Measurements from ENCODE around the gene ERMN. TPM values are rescaled to one million over a fixed set of nuclear protein-coding genes. Genes with fewer than 3 reads are reported as not detected.

The ERMN gene
- total RNA-seq, 1 donor from 2014 or later = 0.14 TPM

GRCh38 chr2:157296490-157296889, 29.1 kb downstream of the ERMN start:
- no peaks in the 10 kb centered on the region for H3K4me1 ChIP-seq (ENCODE audit: insufficient read depth, low read length)
- Mint-ChIP-seq H3K27me3 (ENCODE audit: low read depth, unreplicated experiment) (peaks cover 6% of the 10 kb centered on the region), H3K4me1 (ENCODE audit: low read depth, unreplicated experiment) (no peaks in the 10 kb centered on the region), H3K27ac (ENCODE audit: unreplicated experiment) (no peak overlapping the region), H3K4me3 (ENCODE audit: unreplicated experiment) (no peak overlapping the region), H3K36me3 (ENCODE audit: low read depth, unreplicated experiment) (no peaks in the 10 kb centered on the region), H3K9me3 (ENCODE audit: unreplicated experiment) (no peaks in the 10 kb centered on the region)
- no peak overlapping the region for H3K27ac ChIP-seq (ENCODE audit: low read depth, low read length)
- TF ChIP-seq EZH2 (IDR thresholded peaks at IDR 0.05; ENCODE audit: insufficient read depth, low read length) (no peak), CTCF (IDR thresholded peaks at IDR 0.05; ENCODE audit: insufficient read depth, low read depth, low read length) (no peak)
- no peak overlapping the region for H2AFZ ChIP-seq (ENCODE audit: low read depth, low read length)
- DNase-seq (ENCODE audit: low read depth) (no peak), FAIRE-seq (no peak)
- no peak overlapping the region for H3K4me2 ChIP-seq (ENCODE audit: low read length)
- no peaks in the 10 kb centered on the region for H3K9me3 ChIP-seq (ENCODE audit: insufficient read depth, low read depth, low read length)
- no peaks in the 10 kb centered on the region for H3K27me3 ChIP-seq (ENCODE audit: insufficient read depth, low read length)
- no peaks in the 10 kb centered on the region for H3K36me3 ChIP-seq (ENCODE audit: insufficient read depth, low read length)
- H3K9ac ChIP-seq (ENCODE audit: low read length) = no peak overlapping the region
- H3K4me3 ChIP-seq (ENCODE audit: insufficient read depth, low read depth, low read length) = no peak overlapping the region
- no peaks in the 10 kb centered on the region for H3K79me2 ChIP-seq (ENCODE audit: insufficient read depth, low read length)
- no peaks in the 10 kb centered on the region for H4K20me1 ChIP-seq (ENCODE audit: insufficient read depth, low read length)

DNA sequence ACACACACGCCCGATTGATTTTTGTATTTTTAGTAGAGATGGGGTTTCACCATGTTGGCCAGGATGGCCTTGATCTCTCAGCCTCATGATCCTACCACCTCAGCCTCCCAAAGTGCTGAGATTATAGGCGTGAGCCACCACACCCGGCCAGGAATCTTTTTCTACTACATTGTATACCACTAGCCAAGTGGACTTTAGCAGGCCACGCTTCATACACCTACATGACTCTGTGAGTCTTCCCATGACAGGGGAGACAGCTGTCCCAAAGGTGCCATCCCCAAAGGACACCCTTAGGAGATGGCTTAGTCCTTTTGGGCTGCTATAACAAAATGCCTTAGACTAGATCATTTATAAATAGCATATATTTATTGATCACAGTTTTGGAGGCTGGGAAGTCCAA, 32.8 kb downstream of the ERMN start:
- Histone ChIP-seq H3K27ac (ENCODE audit: low read depth, low read length) (no peak overlapping the region), H3K9me3 (ENCODE audit: insufficient read depth, low read depth, low read length) (no peaks in the 10 kb centered on the region), H3K9ac (ENCODE audit: low read length) (no peak overlapping the region), H3K79me2 (ENCODE audit: insufficient read depth, low read length) (no peaks in the 10 kb centered on the region), H3K27me3 (ENCODE audit: insufficient read depth, low read length) (no peaks in the 10 kb centered on the region), H3K4me3 (ENCODE audit: insufficient read depth, low read depth, low read length) (no peak overlapping the region), H3K4me2 (ENCODE audit: low read length) (no peak overlapping the region), H3K36me3 (ENCODE audit: insufficient read depth, low read length) (no peaks in the 10 kb centered on the region), H3K4me1 (ENCODE audit: insufficient read depth, low read length) (no peaks in the 10 kb centered on the region), H4K20me1 (ENCODE audit: insufficient read depth, low read length) (no peaks in the 10 kb centered on the region), H2AFZ (ENCODE audit: low read depth, low read length) (no peak overlapping the region)
- DNase-seq (ENCODE audit: low read depth) (no peak), FAIRE-seq (no peak)
- H3K27me3 Mint-ChIP-seq (ENCODE audit: low read depth, unreplicated experiment) = peaks cover 1% of the 10 kb centered on the region
- no peak overlapping the region for H3K4me3 Mint-ChIP-seq (ENCODE audit: unreplicated experiment)
- H3K4me1 Mint-ChIP-seq (ENCODE audit: low read depth, unreplicated experiment) = no peaks in the 10 kb centered on the region
- TF ChIP-seq EZH2 (IDR thresholded peaks at IDR 0.05; ENCODE audit: insufficient read depth, low read length) (no peak), CTCF (IDR thresholded peaks at IDR 0.05; ENCODE audit: insufficient read depth, low read depth, low read length) (no peak)
- no peak overlapping the region for H3K27ac Mint-ChIP-seq (ENCODE audit: unreplicated experiment)
- no peaks in the 10 kb centered on the region for H3K36me3 Mint-ChIP-seq (ENCODE audit: low read depth, unreplicated experiment)
- no peaks in the 10 kb centered on the region for H3K9me3 Mint-ChIP-seq (ENCODE audit: unreplicated experiment)

DNA sequence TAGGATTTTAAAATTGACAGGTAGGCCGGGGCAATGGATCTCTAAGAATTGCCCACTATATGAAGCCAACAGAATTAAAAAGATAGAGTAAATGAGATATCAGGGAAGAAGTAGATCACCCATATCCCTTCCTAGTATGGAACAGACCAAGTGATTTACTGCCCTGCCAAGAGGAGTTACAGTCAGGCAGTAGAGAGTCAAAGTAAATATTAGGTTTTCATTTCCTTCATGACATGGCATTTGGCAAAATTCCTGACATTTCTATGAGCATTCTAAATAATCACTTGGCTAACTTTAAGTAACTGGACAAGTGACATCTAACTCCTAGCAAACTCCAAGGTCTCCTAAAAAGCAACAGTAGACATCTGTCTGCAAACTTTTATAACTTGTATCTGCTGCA, 34.6 kb downstream of the ERMN start:
- Histone ChIP-seq H3K4me2 (ENCODE audit: low read length) (no peak overlapping the region), H2AFZ (ENCODE audit: low read depth, low read length) (no peak overlapping the region), H4K20me1 (ENCODE audit: insufficient read depth, low read length) (no peaks in the 10 kb centered on the region), H3K4me3 (ENCODE audit: insufficient read depth, low read depth, low read length) (no peak overlapping the region), H3K9ac (ENCODE audit: low read length) (no peak overlapping the region), H3K27me3 (ENCODE audit: insufficient read depth, low read length) (no peaks in the 10 kb centered on the region), H3K36me3 (ENCODE audit: insufficient read depth, low read length) (no peaks in the 10 kb centered on the region), H3K79me2 (ENCODE audit: insufficient read depth, low read length) (no peaks in the 10 kb centered on the region), H3K27ac (ENCODE audit: low read depth, low read length) (no peak overlapping the region), H3K4me1 (ENCODE audit: insufficient read depth, low read length) (no peaks in the 10 kb centered on the region), H3K9me3 (ENCODE audit: insufficient read depth, low read depth, low read length) (no peaks in the 10 kb centered on the region)
- FAIRE-seq (no peak), DNase-seq (ENCODE audit: low read depth) (no peak)
- H3K36me3 Mint-ChIP-seq (ENCODE audit: low read depth, unreplicated experiment) = no peaks in the 10 kb centered on the region
- H3K27me3 Mint-ChIP-seq (ENCODE audit: low read depth, unreplicated experiment) = peaks cover 1% of the 10 kb centered on the region
- no peak for TF ChIP-seq EZH2 (IDR thresholded peaks at IDR 0.05; ENCODE audit: insufficient read depth, low read length)
- TF ChIP-seq CTCF (IDR thresholded peaks at IDR 0.05; ENCODE audit: insufficient read depth, low read depth, low read length) = no peak
- H3K4me1 Mint-ChIP-seq (ENCODE audit: low read depth, unreplicated experiment) = no peaks in the 10 kb centered on the region
- H3K27ac Mint-ChIP-seq (ENCODE audit: unreplicated experiment) = no peak overlapping the region
- no peak overlapping the region for H3K4me3 Mint-ChIP-seq (ENCODE audit: unreplicated experiment)
- peaks cover 2% of the 10 kb centered on the region for H3K9me3 Mint-ChIP-seq (ENCODE audit: unreplicated experiment)

Measured in astrocyte (in vitro differentiated cells and primary cell).